Mucosa of descending colon (tissue), 3 donors: ENCODE results near the gene CENPP. TPM values are rescaled to one million over a fixed set of nuclear protein-coding genes. Genes with fewer than 3 reads are reported as not detected.

Experiments
- ATAC-seq: fragments of 200-7000 bp; cut with Tn5 transposase; one replicate; pipeline ENCODE4 v1.9.1; 2020; ENCODE audit warnings: mild to moderate bottlenecking, moderate library complexity
- DNase-seq, 3 donors: peaks; one replicate each; pipeline ENCODE4 v3.0.0-alpha.2; 2020
- H3K36me3 ChIP-seq: fragments of 200-600 bp; one replicate; pipeline ENCODE4 v1.8.0; 2021; ENCODE audit warnings: low read depth, mild to moderate bottlenecking
- H3K4me1 ChIP-seq: fragments of 200-600 bp; one replicate; pipeline ENCODE4 v1.8.0; 2021; ENCODE audit warnings: low read depth, mild to moderate bottlenecking
- H3K4me3 ChIP-seq: fragments of 200-600 bp; one replicate; pipeline ENCODE4 v1.8.0; 2021; ENCODE audit warnings: mild to moderate bottlenecking
- H3K9me3 ChIP-seq: fragments of 200-600 bp; one replicate; pipeline ENCODE4 v1.8.0; 2021; ENCODE audit warnings: mild to moderate bottlenecking
- CTCF ChIP-seq: fragments of 200-600 bp; IDR thresholded peaks from one replicate; pipeline ENCODE4 v1.8.0; 2022; ENCODE audit warnings: antibody characterized with exemption, mild to moderate bottlenecking
- intact Hi-C, 2 donors: fragments of 100-400 bp; cut with DNase I in 1 of 2; cut with micrococcal nuclease in 1 of 2; formaldehyde crosslinking; loops; one replicate each; pipeline versions ENCODE4 v1.11.0 to v1.11.1; 2022; cut with DNase I, micrococcal nuclease
- total RNA-seq, 3 donors: library from RNA; stranded (reverse); fragmentation: NEBNext Ultra II Directional in 2 of 3; extraction: Animal tissue kit (Norgen Biotek cat#: 25700) in 2 of 3; gene quantifications; one replicate each; pipeline versions ENCODE4 v1.2.1 to v1.2.4, GENCODE V29; 2021 to 2023
- donor health status: DM: no; HTN: no; CAD: no; lungs with moderate emphysema.
- donor health status: DM: no; HTN: no; CAD: no.
- donor health status: DM: no; HTN: yes; CAD: no.

CENPP gene
- total RNA-seq, 3 donors from 2014 or later = 2.0 to 4.9 (median 3.3) TPM

GRCh38 chr9:92595930-92596329, 270.2 kb downstream of the CENPP start:
- no peak for TF ChIP-seq CTCF
- H3K36me3 ChIP-seq = no peaks in the 10 kb centered on the region
- H3K4me3 ChIP-seq = no peak overlapping the region
- no peaks in the 10 kb centered on the region for H3K9me3 ChIP-seq
- peaks cover 3% of the 10 kb centered on the region for H3K4me1 ChIP-seq
- ATAC-seq = no peak
- intact Hi-C loops = no loop called here
- no peak for DNase-seq

- H3K9me3 ChIP-seq = no peaks in the 10 kb centered on the region
- H3K4me1 ChIP-seq = peaks cover 3% of the 10 kb centered on the region
- TF ChIP-seq CTCF = no peak
- DNase-seq = no peak
- ATAC-seq = no peak
- no peak overlapping the region for H3K4me3 ChIP-seq
- intact Hi-C loops = no loop called here
- H3K36me3 ChIP-seq = no peaks in the 10 kb centered on the region
Observed at GRCh38 chr9:92598382-92598781, 272.6 kb downstream of the CENPP start.

DNA sequence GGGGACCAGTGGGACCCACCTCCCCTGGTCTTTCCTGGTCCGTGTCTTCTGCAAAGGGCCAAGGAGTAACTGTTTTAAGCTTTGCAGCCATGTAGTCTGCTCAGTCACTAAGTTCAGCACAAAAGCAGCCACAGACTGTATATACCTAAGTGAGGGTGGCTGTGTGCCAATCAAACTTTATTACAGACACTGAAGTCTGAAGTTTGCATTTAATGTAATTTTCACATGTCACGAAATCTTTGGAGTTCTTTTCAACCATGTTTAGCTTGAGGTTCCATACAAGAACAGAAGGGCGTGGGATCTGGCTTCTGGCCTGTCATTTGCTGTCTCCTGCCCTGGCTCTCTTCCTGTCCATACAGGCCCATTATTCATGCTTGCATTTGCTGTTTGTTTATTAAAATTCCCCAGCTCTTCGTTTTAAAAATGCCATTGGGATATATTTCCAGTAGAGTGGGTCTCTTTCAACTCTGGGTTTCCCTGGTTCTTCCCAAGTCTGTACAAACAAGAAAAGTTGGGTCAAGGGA, 274.2 kb downstream of the CENPP start:
- TF ChIP-seq CTCF = no peak
- ATAC-seq (no peak), DNase-seq (no peak)
- Histone ChIP-seq H3K4me3 (no peak overlapping the region), H3K36me3 (no peaks in the 10 kb centered on the region), H3K4me1 (peaks cover 3% of the 10 kb centered on the region), H3K9me3 (no peaks in the 10 kb centered on the region)
- intact Hi-C loops = no loop called here

DNA sequence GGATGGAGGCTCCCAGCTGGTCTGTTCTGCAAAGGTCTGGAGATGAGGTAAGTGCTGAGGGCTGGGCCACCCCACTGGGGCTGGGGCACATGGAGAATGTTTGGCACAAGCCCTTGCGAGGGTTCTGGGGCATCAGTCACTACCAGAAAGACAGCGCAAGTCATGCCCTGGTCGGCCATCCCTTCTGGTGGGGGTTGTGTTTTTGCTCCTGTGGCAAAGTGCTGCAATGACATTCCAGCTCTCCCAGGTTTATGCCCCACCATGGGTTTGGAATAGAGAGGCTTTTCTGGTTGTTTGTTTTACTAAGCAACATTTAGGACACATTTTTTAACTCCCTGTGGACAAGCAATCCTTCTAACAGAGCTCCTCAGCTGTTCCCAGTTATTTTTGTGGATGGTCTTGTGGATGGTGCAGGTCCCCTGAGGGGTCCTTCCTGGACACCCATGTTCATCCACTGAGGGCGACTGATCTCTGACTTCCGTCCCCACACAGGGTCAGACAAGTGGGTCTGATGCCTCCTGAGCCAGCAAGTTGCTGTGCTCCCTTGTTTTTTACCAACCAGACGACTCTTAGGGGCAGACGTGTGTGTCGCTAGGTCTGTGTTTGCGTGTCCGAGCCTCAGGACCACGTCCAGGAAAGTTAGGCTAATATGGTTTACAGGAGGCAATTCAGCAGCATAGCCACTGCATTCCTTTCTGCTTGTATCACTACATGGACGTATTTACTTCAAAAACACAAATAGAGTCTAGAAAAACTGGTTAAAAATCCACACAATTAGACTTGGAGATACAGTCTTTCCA, 274.9 kb downstream of the CENPP start:
- no peaks in the 10 kb centered on the region for H3K36me3 ChIP-seq
- no peak for DNase-seq
- H3K4me1 ChIP-seq = peaks cover 3% of the 10 kb centered on the region
- no peak for ATAC-seq
- intact Hi-C loops = no loop called here
- no peak for TF ChIP-seq CTCF
- no peaks in the 10 kb centered on the region for H3K9me3 ChIP-seq
- H3K4me3 ChIP-seq = no peak overlapping the region

GRCh38 chr9:92601451-92601850, 275.7 kb downstream of the CENPP start:
- no peaks in the 10 kb centered on the region for H3K9me3 ChIP-seq
- no peaks in the 10 kb centered on the region for H3K36me3 ChIP-seq
- TF ChIP-seq CTCF = no peak
- peaks cover 3% of the 10 kb centered on the region for H3K4me1 ChIP-seq
- intact Hi-C loops = no loop called here
- no peak for ATAC-seq
- no peak for DNase-seq
- H3K4me3 ChIP-seq = no peak overlapping the region
